GM12872 (cell line): ENCODE measurements around the gene MFSD8.

ENCODE experiments used
- TF ChIP-seq, protein P1 (sequence below): IDR thresholded peaks from 3 replicates; pipeline ENCODE4 v1.5.1; 2011; ENCODE audit warnings: low read depth, mild to moderate bottlenecking, low read length, moderate library complexity; ENCODE audit not compliant: insufficient read depth

MFSD8 gene

DNA sequence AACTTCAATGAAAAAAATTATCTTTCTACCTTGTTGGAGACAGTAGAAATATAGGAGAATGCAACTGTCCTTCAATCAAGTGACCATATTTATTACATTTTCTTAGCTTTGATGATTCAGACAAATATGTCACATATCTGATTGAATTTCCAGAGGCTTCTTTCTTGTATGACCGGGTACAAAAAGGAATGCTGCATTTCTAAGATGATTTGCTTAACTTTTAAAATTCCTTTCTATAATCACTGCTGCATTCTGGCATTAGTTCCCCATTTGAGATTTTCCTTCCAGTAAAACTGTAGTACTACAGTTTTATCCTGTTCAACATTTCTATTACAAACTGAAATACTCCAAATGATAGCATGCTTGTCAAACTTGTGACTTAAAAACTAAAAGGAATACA is 5.2 kb downstream of the MFSD8 start:
- TF ChIP-seq, protein P1, sequence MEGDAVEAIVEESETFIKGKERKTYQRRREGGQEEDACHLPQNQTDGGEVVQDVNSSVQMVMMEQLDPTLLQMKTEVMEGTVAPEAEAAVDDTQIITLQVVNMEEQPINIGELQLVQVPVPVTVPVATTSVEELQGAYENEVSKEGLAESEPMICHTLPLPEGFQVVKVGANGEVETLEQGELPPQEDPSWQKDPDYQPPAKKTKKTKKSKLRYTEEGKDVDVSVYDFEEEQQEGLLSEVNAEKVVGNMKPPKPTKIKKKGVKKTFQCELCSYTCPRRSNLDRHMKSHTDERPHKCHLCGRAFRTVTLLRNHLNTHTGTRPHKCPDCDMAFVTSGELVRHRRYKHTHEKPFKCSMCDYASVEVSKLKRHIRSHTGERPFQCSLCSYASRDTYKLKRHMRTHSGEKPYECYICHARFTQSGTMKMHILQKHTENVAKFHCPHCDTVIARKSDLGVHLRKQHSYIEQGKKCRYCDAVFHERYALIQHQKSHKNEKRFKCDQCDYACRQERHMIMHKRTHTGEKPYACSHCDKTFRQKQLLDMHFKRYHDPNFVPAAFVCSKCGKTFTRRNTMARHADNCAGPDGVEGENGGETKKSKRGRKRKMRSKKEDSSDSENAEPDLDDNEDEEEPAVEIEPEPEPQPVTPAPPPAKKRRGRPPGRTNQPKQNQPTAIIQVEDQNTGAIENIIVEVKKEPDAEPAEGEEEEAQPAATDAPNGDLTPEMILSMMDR, result no peak

DNA sequence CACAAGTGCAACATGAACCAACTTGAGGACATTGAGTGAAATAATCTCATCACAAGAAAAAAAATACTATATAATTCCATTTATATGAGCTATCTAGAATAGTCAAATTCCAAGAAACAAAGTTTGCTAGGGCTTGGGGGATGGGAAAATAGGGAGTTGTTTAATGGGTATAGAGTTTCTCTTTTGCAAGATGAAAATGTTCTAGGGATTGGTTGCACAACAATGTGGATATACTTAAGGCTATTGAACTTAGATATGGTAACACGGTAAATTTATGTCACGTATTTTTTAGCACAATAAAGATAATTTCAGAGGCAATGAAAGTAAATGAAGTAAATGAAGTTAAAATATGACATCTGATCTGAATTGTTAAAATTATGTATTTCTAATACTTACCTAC is 7.9 kb downstream of the MFSD8 start:
- TF ChIP-seq, protein P1, result no peak

DNA sequence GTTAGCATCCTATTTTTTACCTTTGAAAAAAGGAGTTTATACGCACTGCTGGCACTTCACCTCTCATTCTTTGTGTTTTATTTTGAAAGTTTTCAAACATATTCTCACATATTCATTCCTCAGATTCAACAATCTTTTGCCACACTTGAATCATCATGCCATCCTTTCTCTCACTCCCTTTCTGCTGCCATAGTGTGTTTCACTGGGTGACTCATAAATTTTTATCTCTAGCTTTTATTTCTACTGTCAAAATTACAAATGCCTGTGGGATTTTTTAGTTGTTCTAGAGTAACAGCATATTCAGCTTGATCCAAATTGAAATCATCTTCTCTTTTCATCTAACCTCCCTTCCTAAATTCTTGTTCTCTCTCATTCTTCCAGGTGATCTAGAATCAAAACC is 28.0 kb downstream of the MFSD8 start:
- TF ChIP-seq, protein P1, result no peak

DNA sequence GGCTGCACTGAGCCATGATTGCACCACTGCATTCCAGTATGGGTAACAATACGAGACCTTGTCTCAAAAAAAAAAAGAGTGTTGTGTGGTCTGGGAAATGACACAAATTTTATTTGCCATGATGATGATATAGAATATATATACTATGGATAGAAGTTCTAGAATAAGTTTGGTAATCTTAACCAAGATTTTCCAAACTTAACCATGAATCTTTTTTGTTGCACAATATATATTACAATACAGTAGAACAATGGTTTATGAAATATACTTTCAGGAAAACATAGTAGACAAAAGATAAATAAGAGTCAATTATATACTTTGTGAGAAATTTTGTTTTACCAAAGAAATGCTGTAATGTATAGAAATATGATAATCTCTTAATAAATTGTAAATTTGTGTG is 34.8 kb downstream of the MFSD8 start:
- TF ChIP-seq, protein P1, result no peak

DNA sequence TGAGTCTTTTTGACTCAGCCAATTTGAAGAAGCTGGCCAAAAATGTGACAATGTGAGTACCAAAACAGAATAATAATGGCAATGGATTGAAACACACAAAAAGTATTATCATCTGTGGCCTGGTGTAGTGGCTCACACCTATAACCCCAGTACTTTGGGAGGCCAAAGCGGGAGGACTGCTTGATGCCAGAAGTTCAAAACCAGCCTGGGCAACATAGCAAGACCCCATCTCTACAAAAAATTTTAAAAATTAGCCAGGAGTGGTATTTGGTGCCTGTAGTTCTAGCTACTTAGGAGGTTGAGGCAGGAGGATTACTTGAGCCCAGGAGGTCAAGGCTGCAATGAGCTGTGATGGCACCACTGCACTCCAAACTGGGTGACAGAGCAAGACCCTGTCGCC is 42.7 kb downstream of the MFSD8 start:
- TF ChIP-seq, protein P1, result no peak

DNA sequence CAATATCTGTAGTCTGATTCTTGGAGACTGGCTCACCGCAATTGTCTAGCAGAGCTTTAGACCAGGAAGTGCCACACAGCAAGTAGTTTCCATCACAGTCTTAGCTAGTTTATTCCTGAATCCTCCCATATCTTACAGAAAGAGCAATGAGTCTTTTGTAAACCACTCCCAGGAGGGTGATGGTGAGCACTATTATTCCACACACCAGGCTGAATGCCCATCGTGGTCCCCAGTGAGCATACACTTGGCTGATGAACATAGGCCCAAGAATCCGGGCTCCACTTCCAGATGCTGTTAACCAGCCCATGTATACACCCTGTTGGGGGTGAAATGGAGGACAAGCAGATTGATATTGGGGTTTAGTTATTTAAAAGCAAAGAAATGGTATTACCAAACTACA is 44.5 kb downstream of the MFSD8 start:
- TF ChIP-seq, protein P1, result no peak

DNA sequence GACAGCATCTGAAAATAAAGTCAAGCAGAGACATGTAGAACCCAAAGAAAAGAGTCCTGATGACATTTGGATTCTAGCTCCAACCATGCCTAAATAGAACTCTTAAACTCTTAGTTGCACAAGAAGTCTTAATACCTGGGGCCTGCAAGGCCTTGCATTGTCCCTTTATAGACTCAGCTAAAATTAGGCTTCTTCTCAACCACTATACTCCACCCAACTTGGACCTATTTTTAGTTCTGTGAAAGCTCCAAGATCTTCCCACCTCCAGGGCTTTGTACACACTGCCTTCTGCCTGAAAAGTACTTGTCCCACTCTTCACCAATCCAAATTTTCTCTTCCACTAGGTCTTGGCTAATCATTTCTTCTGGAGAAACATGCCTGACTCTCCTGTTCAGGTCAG is 47.8 kb downstream of the MFSD8 start:
- TF ChIP-seq, protein P1, result no peak

DNA sequence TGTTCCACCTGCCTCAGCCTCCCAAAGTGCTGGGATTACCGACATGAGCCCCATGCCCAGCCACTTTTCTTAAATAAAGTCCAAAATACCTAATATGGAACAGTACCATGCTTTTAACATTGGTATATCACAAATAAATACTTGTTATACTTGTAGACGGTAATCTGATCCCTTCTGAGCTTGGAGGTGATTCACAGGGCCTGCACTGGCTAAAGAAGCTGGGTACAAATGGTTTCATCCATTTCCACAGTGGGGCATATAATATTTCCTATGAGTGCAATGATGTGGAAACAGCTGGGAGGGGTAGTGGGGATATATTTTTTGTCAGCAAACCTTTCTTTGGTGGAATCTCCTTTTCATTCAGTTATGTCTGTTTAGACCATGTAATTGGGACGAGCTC is 48.5 kb downstream of the MFSD8 start:
- TF ChIP-seq, protein P1, result no peak
